ENCODE data around the gene CA14.
"Not testable (repeated sequence)": the region's sequence is repeated elsewhere in the genome, so short reads cannot be mapped to it uniquely, and the experiment has no call there.

Gene CA14

DNA sequence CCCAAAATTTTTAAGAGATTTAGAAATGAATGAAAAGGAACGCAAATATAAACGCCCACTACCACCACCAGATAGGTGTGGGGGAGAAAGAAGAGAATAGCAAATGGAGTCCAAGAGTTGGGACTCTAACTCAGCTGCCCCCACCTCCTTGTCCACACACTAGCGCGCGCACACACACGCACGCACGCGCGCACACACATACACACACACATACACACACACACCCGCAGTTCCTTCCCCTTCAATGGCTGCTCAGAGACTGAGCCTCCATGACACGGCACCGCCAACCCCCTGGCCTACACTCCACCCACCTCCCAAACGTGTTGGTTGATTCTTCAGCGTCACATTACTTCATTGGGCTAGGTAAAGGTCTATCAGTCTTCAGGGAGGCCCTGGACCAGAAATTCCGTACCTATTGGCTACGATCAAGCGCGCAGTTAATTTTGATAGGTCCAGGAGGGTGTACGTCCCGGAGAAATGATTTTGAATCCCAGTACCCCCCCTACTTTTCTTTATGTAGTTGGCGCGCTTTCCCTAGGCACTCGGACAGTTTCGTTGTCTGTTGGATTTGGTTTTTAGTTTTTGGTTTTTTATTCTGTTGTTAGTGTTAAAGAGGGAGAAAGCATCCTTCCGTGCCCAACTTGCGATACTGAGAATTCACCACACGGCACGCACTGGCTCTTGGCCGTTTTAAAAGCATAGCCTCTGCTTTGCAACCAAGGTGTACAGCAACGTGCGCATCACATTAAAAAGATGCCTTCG lies 21.5 kb upstream of the CA14 start, which contains the start of gene ANP32E:
ANP32E (minus strand) TSS at position 261 of the 762 bp plus-strand sequence. CDS start 326 bp downstream, outside the sequence.
- DNase-seq (ENCODE audit: low spot score): peak; percentile 97

DNA sequence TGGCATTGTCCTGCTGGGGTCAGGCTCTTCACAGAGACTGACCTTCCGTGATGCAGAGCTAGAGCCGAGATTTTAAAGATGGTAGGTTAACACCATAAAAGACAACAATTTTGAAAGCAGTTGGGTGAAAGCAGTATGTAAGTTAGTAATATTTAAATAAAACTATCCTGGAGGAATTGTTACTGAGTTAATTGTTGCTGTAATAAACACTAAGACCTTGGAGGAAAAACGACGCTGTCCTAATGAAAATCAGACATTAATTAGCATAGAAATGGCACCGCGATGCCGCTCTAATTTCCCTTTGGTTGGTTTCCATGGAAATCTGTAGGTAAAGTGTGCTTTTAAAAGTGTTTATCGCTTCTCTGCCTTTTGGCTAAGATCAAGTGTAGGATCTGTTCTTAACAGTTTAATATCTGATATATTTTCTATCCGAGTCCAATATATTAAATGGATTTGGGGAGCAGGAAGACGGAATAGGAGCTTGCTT lies 20.9 kb upstream of the CA14 start:
- peak; percentile 12 for DNase-seq (ENCODE audit: low spot score)

DNA sequence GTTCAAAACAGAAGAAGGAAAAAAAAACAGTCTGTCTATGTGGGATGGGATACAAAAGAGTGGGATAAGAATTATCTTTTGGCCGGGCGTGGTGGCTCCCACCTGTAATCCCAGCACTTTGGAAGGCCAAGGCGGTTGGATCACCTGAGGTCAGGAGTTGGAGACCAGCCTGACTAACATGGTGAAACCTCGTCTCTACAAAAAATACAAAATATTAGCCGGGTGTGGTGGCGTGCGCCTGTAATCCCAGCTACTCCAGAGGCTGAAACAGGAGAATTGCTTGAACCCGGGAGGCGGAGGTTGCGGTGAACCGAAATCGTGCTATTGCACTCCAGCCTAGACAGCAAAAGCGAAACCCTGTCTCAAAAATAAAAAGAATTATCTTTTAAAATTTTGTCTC lies 20.4 kb upstream of the CA14 start:
- DNase-seq (ENCODE audit: low spot score): not testable (repeated sequence)

DNA sequence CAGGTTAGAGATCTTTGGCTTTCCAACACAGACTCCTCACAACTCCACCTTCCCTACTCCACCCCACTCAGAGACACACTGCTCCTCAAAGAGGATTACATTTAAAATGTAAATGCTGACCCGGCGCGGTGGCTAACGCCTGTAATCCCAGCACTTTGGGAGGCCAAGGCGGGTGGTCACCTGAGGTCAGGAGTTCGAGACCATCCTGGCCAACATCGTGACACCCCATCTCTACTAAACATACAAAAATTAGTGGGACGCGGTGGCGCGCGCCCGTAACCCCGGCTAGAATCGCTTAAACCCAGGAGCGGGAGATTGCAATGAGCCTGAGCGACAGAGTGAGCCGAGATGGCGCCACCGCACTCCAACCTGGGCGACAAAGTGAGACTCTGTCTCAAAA lies 19.8 kb upstream of the CA14 start:
- DNase-seq (ENCODE audit: low spot score): no peak

DNA sequence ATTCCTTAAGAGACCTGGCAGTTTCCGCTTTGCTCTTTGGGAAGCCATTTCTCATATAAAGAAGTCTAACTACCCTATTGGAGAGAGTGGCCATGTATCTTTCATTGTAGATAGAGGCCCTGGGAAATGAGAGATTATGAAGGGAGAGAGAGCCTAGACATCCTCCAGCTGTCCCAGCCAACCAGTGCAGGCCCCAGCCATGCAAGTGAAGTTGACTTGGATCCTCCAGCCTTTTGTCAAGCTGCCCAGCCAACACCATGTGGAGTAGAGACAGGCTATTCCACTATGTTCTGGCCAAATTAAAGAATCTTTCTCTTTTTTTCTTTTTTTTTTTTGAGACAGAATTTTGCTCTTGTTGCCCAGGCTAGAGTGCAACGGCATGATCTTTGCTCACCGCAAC lies 14.6 kb upstream of the CA14 start:
- no peak for DNase-seq (ENCODE audit: low spot score)

DNA sequence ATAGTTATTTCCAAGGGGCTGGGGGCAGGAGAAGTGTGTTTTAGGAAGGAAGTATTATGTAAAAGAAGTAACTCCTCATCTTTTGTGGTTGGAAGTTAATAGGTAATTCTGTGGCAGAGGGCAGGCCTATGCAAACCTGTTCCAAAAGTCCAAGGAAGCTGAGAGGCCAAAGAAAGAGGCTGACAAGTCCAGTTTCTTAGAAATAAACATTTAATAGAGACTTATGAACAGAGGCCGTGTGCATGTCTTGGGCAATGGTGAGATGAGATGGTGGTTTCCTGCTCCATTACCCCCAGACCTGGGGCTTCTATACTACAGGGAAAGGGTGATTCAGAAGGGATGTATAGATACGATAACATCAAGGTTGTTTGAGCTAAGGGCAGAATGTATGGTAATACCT lies 7.6 kb upstream of the CA14 start:
- no peak for DNase-seq (ENCODE audit: low spot score)

DNA sequence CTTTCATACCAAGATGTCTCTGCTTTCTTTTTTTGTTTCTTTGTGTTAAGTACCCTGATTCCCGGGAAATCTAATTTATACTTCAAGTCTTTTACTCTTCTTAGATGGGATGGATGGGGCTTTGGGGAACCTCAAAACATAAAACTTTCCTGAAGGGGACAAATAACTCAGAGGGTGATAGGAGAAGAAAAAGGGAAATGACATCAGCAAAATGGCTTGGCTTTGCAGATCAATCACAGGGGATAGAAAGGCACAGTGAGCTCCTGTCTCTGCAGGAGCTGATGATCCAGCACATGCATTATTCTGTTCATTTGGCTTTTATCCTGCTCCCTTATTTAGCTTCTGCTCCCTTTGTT lies 1.4 kb upstream of the CA14 start:
- no peak for DNase-seq (ENCODE audit: low spot score)

DNA sequence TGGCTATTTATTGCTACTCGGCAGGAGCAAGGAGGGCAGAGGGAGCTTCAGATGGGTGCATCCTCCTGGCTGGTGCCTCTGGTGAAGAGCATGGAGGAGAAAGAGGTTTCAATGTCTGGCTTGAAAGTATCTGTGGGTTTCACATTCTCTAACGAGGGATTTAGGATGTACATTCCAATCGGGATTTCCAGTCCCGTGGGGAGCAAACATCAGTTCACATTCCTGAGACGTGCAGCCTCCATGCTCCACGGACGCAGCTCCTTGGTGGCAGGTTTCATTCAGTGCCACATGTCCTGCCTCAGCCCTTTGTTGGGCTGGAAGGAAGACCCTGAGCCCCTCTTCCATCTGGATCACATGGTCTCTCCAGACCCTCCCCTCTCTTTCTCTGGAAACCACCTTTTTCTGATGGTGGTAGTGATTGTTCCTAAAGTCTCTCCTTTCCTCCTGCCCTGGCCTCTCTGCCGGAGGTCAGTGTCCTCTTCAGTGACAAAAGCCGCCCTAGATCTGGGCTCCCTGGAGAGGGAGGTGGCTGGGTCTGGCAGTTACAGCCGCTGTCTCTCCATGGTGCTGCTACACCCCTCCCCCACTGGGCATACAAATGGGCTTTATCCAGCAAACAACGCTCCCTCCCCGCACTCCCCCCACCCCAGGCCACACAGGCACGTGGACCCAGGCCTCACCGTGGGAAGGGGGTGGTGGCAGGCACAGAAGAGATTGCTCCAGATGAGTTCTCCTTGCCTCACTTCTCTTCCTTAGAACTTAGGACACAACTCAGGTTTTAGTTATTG lies 826 bp upstream of the CA14 start:
- DNase-seq (ENCODE audit: low spot score): no peak

DNA sequence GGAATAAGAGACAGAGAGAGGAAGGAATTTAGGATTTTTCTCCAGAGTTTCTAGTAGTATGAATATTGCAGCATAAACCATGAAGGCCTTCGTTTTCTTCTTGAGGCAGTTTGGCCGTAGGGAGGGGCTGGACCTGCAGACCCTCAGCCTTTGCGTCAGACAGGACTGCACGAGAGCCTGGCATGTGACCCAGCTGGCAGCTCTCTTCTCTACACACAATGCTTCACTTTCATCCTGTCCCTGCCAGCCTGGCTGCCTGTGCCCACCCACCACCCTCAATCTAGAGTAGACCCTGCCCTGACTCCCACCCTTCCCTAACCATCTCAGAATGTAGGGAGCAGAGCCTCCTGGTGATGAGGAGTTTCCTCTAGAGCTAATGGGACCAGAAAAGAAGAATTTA lies 1.6 kb downstream of the CA14 start:
- DNase-seq (ENCODE audit: low spot score): no peak

DNA sequence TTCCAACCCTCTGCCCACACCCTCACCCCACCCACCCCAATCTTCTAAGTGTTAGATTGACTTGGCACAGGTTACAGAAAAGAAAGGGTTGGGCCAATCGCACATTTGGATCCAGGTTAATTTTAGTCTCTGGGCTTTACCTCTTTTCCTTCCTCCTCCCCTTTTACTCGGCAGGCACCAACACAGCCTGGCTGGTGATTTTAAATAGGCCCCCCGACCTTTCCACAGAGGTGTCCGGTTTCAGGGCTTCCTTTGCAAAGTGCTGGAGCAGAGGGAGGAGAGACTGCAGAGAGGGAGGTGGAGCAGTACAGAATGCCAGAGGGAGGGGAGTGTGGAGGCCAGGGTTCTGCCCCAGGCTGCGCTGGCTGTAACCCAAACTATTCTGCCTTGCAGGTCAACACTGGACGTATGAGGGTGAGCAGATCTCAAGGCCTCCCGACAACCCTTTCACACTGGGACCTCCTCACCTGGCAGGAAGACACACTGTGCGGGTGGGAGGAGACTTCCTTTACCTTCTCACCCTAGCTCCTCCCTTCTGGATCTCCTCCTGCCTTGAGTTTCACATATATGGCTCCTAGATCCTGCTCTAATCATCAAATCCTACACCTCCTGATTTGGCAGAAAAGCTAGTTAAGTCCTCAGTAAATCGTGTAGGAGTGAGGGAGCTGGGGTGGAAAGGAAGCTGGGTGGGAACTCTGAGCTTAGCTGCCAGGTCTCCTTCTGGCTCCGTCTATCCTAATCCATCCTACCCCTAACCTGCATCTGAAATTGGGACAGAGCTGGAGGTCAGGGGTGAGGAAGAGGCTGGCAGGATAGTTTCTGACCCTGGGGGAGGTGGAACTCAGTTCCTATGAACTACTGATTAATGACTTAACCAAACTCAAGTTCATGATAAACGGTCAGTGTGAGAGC lies 2.4 kb downstream of the CA14 start:
- no peak for DNase-seq (ENCODE audit: low spot score)

DNA sequence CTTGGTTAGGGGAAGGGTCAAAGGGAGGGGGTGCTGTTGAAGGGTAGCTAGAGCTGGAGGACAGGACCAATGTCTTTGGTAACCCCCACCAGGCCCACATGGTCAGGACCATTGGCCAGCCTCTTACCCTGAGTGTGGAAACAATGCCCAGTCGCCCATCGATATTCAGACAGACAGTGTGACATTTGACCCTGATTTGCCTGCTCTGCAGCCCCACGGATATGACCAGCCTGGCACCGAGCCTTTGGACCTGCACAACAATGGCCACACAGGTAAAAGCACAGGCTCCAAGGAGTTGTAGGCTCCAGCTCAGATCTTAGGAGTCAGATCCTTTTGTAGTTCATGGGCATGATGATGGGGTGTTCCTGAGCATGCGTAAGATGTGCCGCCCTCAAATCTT lies 3.8 kb downstream of the CA14 start:
- no peak for DNase-seq (ENCODE audit: low spot score)

DNA sequence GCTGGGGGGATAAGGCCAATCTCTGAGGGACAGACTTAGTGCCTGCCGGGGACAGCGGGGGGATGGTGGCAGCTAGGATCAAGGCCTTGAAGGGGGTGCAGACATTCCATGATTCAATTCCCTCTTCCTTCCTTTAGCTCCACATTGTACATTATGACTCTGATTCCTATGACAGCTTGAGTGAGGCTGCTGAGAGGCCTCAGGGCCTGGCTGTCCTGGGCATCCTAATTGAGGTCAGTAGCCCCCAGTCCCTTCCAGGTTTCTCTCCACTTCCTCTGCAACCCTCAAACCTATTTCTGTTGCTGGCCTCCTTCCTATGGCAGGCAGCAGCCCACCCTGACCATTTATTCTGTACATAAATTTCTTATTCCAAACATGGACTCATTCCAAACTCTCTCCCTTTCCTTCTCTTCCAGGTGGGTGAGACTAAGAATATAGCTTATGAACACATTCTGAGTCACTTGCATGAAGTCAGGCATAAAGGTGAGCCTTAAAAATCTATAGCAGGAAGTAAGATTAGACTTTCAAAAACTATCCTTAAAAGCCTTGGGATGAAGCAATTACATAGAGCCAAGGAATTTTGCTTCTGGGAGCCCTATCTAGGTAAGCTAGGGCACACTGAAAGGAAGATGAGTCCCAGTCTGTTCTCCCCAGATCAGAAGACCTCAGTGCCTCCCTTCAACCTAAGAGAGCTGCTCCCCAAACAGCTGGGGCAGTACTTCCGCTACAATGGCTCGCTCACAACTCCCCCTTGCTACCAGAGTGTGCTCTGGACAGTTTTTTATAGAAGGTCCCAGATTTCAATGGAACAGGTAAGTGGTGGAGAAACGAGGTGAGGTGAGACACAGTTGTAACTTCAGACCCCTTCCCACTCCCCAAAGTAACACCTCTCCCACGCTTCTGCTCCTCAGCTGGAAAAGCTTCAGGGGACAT lies 5.1 kb downstream of the CA14 start:
- DNase-seq (ENCODE audit: low spot score): no peak

DNA sequence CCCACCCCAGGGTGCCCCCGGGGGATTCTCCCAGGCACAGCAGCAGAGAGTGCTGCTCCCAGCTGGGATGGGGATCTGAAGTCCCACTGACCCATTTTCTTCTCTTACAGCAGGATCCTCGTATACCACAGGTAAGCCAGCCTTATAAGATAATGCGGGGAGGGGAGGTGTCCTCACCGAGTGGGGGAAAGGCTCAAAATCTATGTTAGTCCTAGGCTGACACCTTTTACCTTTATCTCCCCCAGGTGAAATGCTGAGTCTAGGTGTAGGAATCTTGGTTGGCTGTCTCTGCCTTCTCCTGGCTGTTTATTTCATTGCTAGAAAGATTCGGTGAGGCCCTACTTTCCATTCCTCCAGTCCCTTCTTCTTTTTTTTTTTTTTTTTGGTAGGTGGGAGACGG lies 6.0 kb downstream of the CA14 start:
- no peak for DNase-seq (ENCODE audit: low spot score)

DNA sequence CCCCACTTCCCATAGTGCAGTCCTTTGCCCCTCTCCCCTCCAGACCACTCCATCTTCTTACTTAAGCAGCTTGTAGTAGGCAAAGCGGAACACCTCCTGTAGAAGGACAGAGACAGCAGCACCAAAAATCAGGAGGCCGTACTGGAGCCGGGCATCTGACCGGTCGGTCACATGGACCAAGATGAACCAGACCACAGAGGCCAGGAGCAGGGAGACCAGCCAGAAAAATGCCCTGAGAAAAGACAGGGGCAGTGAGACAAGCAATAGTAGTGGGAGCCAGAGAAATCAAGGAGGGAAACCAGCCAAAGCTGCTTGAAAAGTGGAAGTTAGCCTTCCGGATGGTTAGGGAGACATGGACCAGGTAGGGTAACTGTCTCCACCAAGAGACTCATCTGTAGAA lies 10.3 kb downstream of the CA14 start:
- no peak for DNase-seq (ENCODE audit: low spot score)

DNA sequence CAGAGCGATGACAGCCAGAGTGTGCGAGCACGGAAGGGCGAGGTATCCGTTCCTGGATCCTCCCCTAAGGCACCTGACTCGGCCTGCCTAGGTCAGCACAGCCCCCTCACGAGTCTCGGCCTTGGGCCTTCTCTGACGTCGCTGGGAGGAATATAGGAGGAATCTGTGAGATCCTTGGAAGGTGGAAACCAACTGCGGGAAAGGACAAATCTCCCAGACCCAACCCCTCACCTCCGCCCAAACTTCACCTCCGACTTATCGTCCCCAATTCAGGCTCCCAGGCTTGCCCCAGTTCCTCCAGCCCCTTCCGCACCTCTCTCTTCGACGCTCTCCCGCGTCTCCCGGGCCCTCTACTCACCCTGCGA lies 10.7 kb downstream of the CA14 start:
- peak; percentile 29 for DNase-seq (ENCODE audit: low spot score)

DNA sequence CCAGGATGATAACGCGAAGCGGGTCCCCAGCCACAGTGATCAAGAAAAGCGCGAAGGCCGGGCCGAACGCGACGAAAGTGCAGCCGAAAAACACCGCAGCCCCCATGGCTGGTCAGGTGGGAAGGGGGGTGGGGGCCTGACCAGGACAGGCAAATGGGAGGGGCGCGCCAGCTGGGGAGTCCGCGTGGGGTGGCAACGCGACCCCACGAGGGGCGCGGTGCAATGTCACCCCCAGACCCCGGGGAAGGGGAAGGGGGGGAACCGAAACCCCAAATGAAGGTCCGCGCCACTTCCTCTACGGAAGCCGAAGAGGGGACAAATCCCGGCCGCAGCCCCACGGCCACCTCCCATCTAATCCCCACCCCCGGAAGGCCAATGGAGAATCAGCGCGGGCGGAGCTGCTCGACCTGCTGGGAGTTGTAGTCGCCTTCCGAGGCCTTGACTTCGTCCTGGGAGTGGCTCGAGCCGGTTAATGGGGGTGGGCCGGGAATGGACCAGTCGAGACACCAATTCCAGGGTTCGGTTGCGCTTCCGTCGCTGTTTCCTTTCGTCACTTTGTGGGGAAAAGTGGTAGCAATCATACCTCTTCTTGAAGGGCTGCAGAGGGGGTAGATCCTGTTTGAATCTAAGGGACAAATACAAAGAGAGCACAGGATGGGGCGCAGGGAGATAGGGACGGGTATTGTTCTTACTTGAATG lies 11.3 kb downstream of the CA14 start, which contains the start of gene APH1A:
APH1A (minus strand) TSS at position 312 of the 699 bp plus-strand sequence; CDS start at position 106, 206 bp downstream.
- peak; percentile 89 for DNase-seq (ENCODE audit: low spot score)

DNA sequence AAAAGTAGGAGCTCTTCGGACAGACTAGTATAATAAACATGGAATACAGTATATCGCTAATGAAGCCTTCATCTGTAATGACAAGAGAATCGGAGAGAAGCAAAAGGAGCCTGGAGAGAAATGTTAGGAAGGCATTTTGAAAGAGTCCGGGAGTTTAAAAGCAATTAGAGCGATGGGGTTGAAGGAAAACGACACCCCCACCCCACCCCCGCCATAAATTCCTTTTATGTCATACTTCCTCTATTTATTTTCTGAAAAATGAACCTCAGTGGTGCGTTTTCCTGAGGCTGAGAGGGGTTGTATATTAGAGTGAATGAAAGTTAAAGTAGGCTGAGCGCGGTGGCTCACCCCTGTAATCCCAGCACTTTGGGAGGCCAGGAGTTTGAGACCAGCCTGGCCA lies 11.9 kb downstream of the CA14 start:
- DNase-seq (ENCODE audit: low spot score): no peak

DNA sequence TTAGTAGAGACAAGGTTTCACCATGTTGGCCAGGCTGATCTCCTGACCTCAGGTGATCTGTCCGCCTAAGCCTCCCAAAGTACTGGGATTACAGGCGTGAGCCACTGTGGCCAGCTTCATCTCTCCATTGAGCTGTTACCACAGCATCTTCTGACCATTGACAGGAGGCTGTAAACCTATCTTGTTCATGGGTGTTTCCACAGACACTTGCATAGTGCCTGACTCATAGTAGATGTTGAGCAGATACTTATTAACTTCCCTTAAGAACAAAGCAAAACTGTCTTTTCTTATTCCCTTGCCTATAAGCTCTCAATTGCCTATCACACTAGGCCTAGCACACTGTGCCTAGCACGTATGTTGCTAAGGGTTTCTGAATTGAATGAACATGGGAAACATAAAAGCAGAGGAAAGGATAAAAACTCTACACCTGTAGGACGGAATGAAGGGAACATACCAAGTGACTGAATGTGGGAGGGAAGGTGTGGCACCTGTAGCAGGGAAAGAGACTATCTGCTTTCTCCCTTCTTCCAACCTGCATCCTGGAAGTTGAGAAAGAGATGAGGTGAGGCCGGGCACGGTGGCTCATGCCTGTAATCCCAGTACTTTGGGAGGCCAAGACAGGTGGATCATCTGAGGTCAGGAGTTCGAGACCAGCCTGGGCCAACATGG lies 13.9 kb downstream of the CA14 start:
- no peak for DNase-seq (ENCODE audit: low spot score)

DNA sequence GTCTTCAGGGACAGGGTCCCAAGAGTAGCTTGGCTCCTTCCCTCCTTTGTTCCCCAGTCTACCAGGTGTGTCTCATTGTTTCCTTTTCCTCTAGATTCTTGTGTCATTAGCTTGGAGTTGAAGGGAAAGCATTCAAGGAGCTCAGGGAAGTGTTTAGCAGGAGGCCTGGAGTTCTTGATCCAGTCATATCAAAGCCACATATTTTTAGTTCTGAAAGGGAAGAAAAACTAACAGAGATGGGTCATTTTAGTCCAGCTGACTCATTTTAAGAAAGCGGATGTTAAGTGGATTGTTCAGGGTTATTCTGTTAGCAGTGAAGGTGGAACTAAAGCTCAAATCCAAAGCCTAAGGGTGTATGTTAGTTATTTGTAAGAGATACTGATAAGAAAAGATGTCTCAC lies 15.7 kb downstream of the CA14 start:
- no peak for DNase-seq (ENCODE audit: low spot score)

DNA sequence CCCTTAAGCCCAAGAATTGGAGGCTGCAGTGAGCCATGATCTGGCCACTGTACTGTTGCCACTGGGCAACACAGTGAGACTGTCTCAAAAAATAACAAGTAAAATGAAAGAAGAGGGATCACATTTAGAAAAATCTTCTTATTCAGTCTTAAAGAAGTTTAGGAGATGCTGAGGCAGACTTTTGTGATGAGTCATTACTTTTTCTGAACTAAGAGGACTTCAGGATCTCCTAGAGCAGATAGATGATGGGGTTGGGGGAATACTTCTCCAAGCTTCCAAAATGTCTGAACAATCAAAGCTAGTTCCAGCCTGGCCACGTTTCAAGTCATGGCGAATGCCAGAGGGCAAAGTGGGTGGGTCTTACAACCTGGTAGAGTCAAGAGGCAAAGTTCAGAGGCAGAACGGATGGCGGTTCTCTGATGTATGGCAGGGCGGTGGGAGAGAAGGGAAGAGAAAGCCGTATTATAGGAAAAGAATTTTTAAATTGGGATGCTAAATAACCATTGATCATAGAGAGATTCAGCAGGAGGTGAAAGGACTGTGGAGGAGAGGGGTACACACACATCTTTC lies 22.6 kb downstream of the CA14 start:
- DNase-seq (ENCODE audit: low spot score): no peak

Data from hematopoietic multipotent progenitor cell treated with erythropoietin and hydrocortisone succinate and interleukin-3 and kit ligand, for 15 days (in vitro differentiated cells).